ENCODE measurements around the gene ANTKMT.
"Not testable (repeated sequence)": the region's sequence is repeated elsewhere in the genome, so short reads cannot be mapped to it uniquely, and the experiment has no call there.

ANTKMT gene

DNA sequence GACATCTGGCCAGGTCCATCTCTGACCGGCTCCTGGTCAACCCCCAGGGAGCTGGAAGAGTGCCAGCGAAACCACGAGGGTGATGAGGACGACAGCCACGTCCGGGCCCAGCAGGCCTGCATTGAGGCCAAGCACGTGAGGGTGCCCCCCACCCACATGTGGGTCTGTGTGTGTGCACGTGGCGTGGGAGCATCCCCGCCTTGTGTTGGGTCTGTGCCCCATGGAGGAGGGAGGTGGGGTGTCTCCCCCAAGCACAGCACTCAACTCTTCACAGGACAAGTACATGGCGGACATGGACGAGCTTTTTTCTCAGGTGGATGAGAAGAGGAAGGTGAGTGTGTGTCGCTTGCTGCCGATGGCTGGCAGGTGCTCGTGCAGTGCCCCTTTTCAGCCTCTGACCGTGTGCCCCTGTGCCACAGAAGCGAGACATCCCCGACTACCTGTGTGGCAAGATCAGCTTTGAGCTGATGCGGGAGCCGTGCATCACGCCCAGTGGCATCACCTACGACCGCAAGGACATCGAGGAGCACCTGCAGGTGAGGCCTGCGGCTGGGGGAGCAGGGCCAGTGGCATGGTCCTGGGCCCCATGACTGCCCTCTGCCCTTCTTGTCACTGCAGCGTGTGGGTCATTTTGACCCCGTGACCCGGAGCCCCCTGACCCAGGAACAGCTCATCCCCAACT lies 39.1 kb upstream of the ANTKMT start:
- DNase-seq, result peak; percentile 26

DNA sequence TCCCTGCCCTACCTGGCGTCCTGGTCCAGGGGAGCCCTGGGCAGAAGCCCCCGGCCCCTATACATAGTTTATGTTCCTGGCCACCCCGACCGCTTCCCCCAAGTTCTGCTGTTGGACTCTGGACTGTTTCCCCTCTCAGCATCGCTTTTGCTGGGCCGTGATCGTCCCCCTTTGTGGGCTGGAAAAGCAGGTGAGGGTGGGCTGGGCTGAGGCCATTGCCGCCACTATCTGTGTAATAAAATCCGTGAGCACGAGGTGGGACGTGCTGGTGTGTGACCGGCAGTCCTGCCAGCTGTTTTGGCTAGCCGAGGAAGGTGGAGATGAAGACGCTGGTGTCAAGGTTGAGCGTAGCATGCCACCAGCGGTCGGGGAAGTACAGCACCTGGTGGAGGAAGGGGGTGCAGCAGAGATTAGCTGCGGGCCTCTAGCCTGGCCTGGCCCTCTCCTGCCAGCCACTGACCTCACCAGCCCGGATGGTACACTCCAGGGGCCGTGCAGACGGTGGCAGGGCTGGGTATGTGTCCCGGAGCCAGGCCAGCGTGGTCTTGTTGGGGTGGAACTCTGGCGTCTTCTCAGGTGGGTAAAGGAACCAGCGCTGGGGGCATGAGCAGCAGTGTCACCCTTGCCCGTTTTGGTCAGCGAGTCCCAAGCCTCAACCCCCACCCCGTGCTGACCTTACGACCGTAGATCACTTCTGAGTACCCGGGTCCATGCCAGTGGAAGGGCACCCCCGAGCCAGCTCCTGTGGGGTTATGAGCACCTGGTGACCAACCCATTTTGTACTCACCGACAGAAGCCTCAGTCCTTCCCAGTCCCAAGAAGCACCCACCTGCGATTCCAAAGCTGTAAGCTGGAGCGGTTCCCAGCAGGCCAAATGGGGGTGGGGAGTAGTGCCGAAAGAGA lies 38.2 kb upstream of the ANTKMT start:
- DNase-seq, result no peak

DNA sequence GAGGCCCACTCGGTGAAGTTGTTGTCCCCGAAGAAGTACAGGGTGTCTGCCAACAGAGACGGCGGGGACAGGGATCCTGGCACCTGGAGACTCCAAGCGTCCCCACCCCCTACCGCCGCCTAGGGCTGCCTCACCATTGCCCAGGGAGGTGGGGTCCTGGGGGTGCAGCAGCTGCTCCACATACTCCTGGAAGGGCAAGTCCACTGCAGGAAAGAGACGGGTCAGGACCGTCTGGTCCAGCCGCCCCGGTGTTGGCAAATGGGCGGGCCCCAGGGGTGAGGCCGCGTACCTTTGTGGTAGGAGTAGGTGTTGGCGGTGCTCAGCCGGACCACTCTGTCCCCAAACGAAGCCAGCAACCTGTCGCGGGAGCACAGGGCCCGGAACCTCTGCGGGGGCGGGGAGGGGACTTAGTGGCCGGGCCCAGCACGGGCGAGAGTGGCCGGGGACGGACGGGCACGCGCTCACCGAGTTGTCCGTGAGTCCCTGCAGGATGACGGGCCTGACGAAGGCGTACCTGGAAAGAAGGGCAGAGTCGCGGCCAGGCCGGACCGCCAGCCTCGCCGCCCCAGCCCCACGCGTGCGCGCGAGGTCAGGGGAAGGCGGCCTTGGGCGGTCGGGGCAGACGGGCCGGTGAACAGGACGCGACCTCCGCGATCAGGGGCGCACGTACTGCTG lies 37.4 kb upstream of the ANTKMT start:
- no peak for DNase-seq

DNA sequence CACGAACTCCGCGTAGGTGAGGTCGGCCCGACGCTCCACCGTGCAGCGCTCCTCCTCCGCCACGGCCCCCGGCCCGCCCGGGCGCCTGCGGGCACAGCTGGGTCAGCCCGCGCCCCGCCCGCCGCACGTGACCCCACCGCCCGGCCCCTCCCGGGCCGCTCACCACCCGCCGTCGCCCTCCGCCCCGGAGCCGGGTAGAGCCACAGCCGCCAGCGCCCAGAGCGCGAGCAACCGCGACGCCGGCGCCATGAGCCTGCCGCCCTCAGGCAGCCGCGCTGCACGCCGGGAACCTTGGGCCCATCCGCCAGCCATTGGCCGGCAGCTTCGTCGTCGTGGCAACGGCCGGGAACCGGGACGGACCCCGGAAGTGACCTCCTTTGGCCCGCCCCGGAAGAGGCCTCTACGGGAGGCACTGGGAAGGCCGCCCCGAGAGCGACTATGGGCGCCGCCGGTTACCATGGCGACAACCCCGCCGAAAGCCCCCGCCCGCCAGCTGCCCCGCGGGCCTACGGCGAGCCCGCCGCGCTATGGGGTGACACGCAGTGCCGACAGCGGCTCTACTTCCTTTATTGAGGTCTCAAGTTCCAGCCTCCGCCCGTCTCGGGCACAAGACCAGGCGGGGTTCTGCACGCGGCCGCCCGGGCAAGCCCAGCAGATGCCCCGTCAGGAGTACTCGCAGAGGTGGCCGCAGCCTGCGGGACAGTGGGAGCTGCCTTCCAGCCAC lies 36.7 kb upstream of the ANTKMT start, which contains the start of gene JMJD8:
Gene JMJD8 (minus strand): TSS at position 264 of the 724 bp plus-strand sequence. CDS start 15 bp downstream, at position 249.
- DNase-seq, result peak; percentile 96

DNA sequence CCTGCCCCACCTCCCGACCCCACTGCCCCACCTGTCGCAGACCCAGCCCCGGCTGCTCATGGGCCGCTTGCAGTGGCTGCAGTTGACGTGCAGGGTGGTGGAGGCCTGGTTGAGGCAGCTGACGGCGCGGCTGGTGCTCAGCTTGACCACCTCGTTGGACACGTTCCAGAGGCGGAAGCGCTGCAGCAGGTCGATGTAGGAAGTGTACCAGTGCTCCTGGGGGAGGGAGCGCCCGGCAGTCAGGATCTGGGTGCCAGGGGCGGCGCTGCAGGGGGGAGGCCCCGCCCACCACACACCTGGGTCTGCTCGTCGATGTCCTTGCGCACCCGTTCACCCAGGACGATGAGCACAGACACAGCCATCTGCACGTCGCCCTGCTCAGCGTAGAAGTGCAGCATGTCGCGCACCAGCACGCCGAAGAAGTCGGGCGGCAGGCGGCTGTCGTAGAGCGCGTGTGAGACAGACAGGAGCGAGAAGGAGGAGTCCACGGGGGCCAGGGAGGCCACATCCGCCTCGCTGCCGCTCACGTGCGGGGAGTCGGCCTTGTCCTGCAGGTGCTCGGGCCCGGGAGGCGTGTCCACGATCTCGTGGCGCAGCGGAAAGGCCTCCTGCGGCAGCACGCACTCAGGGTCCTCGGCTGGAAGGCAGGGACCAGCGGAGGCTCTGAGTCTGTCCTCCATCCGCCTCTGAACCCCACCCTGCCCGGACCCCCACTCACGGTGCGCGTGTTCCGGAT lies 35.8 kb upstream of the ANTKMT start:
- no peak for DNase-seq

DNA sequence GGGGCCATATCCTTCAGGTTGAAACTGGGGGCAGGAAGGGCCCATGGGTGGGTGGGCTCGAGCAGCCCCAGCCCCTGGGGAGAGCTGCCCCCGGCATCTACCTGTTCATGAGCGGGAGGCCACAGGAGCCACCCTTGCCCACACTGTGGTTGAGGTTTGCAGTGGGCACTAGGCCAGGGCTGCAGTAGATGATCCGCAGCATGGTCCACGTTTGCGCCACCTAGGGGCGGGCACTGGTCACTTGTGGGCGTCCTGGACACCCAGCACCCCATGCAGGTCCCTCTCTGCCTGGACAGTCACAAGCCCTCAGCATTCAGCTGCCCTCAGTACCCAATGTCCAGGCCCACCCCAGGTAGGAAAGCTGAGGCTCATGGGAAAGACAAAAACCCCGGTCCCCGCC lies 35.0 kb upstream of the ANTKMT start:
- DNase-seq, result peak; percentile 40

DNA sequence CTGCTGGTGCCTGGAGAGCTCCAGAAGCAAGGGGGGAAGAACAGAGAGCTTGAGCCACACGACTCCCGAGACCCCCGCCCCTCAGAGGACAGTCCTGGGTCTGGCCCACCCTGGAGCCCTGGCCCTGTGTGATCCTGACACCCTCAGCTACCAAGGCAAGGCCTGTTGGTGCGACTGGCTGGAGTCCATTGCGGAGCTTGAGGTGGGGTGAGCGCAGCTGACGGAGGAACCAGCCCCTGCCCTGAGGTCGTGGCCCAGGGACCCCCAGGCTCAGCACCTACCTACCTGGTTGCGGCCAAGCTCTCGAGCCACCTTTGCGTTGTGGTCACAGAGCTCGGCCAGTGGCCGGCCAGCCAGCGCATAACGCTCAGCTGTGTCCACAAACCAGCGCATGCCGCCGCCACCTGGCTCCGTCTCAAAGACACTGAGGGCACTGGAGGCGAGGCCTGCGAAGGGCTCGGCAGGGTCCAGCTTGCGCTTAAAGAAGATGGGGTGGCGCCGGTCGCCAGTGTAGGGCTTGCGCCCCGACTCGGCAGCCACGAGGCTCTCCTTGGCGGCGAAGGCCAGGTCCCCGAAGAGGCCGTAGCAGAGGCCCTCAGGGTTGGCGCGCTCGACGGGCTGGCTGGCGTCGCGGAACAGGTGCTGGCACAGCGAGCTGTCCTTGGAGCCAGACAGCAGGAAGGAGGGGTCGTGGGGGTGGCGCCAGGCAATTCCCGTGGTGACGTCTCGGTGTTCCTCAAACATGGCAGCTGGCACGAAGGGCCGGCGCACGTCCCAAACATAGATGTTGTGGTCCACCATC lies 34.3 kb upstream of the ANTKMT start:
- no peak for DNase-seq

DNA sequence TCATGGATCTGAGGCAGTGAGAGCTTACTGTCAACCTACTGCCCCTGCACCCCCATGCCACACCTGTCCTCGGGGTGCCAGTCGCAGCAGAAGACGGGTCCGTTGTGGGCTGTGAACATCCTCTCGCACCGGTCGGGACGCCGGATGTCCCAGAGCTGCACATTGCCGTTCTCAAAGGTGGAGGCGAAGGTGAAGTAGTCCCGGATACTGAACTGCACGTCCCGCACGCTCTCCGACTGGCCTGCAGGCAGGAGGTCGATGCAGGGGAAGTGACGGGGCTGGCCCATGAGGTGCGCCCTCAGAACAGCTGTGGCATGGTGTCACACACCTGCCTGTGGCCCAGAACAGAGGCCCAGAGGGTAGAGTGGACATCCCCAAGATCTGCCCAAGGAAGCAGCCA lies 33.4 kb upstream of the ANTKMT start:
- no peak for DNase-seq

DNA sequence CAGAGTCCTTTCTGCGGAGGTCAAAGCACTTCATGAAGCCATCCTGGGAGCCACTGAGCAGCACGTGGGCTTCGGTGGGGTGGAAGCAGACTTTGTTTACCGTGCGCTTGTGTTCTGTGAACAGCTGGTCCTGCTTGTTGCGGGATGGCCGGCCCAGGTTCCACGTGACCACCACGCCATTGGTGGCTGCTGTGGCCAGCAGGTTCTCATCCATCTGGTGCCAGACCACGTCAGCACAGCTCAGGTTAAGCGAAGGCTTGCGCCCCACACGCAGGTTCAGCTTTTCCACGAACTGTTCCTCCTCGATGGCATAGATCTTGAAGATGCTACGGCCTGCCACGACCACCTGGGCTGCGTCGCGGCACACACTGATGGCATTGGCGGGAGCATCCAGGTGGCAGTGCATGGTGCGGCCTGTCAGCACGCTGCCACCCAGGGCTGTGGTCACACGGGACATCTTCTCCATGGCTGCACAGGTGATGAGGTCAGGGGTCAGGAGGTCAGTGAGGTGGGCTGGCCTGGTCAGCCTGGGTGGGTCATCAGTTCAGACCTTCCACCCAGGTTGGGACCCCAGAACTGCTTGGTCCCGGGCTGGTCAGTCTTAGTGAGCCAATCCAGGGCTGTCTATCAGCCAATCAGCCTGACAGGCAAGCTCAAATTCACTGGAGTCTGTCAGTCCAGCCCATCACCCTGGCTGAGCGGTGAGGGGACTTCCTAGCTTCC lies 31.6 kb upstream of the ANTKMT start:
- DNase-seq, result no peak

DNA sequence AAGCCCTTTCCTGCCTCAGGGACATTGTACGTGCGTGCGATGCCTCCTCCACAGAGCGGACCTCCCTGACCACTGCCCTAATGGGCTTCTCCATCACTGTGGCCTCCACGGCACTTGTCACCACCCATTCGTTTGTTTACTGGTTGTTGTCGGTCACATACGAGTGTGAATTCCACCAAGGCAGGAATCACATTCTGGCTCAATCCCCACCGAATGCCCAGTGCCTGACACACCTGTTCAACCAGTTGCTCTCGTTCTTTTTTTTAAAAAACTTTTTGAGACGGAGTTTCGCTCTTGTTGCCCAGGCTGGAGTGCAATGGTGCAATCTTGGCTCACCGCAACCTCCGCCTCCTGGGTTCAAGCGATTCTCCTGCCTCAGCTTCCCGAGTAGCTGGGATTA lies 29.7 kb upstream of the ANTKMT start:
- not testable (repeated sequence) for DNase-seq

DNA sequence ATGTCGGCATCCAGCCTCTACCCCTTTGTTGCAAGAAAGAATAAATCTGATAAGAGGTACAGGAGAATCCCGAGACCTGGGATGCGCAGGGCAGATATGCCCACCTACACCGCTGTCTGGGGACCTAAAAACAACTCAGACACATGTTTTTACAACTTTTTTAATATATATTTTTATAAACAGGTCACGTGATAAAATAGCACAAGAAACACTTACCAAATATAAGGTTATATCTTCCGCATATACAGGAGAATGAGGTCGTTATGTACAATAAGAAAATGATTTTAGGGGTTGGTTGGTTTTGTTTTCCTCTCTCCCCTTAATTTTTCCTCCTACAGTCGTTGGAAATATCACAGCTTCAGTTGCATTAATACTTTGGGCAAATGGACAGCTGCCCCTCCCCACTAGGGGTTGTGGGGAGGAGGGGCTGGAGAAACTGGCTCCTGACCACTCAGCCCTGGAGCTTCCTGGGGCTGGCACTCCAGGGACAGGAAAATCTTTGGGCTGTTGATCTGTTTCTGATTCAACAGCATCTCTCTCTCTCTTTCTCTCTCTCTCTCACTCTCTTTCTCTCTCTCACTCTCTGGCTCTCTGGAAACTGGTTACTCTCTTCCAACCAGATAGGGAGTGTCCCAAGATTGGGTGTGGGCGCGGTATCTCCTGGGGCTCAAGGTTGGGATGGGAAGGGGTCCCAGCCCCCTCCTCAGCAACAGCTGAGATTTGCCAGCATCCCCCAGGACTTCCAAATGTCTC lies 28.4 kb upstream of the ANTKMT start:
- DNase-seq, result no peak

DNA sequence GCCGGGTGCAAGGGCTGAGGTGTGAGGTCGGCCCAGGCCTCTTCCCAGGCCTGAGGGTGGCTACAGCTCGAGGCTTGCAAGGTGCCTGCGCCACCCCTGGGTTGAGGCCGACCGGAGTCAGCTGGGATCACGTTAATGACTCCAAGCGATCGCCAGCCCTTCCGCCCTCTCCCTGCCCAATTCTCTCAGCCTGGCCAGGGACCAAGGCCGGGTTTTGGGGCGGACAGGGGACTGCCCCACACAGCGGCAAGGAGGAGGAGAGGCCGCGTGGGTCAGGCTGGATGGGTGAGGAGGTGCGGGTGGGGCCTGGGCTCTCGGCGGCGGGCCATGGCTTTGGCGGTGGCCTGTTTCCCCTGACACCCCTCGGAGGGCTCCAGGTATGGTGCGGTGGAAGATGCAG lies 27.6 kb upstream of the ANTKMT start:
- DNase-seq, result no peak

DNA sequence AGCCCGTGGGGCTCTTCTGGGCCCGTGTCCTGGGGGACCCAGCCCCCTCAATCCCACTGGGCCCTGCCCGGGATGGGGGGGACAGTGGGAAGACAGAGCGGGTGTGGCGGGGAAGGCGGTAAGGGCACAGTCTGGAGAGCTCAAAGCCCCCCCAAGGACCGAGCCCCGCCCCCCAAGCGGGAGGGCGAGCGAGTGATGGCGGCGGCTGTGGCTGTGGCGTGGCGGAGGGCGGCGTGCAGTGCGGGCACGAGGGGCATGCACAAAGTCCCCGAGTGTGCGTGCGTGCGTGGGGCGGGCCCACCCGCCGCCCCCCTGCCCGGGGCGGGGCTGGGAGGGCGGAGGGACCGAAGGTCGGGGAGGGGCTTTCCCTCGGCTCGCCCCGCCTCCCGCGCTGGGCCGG lies 27.2 kb upstream of the ANTKMT start:
- DNase-seq, result no peak

DNA sequence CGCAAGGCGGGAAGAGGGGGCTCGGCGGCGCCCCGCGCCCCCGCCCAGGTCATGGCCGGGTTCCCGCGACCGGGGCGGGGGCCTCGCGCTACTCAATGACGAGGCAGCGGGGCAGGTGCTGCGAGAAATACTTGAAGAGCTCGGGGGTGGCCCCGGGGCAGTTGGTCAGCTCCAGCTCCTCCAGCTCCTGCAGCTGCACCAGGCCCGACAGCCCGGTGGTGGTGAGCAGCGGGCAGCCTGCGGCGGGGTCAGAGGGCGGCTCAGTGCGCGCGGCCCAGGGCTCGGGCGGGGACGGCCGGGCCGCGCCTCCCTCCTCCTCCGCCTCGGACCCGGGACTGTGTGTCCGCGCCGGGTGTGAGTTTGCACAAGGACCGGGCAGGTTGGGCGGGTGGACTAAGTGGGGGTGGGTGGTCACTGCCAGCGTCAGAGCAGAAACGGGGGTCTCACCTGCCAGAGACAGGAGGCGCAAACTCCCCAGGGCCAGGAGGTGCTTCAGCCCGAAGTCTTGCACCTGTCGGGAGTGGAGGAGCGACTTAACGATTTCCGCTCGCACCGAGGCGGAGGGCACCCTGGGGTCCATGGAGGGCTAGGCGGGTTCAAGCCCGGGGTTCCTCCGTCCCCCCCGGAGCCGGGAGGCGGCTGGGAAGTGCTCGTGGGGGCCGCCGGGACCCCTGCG lies 26.6 kb upstream of the ANTKMT start:
- DNase-seq, result no peak

DNA sequence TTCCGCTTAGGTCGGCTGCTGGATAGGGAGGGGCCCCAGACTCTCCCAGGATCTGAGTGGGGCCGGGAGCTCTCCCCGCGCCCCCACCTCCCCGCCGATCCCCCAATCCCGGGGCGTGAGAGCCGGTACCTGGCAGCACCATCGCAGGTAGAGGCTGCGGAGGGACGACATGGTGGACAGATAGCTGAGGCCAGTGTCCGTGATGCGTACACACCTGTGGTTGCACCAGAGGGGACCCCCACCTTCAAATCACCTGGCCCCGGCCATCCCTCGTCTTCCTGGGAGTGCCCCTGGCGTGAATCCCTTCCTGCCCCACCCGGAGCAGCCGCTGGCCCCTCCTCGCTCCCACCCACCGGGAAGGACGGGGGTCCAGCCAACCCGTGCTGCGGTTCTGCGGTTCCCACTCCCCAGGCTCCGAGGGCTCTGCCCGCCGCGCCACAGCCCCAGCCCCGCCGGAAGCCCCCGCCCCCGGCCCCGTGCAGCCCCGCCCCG lies 26.0 kb upstream of the ANTKMT start:
- no peak for DNase-seq

DNA sequence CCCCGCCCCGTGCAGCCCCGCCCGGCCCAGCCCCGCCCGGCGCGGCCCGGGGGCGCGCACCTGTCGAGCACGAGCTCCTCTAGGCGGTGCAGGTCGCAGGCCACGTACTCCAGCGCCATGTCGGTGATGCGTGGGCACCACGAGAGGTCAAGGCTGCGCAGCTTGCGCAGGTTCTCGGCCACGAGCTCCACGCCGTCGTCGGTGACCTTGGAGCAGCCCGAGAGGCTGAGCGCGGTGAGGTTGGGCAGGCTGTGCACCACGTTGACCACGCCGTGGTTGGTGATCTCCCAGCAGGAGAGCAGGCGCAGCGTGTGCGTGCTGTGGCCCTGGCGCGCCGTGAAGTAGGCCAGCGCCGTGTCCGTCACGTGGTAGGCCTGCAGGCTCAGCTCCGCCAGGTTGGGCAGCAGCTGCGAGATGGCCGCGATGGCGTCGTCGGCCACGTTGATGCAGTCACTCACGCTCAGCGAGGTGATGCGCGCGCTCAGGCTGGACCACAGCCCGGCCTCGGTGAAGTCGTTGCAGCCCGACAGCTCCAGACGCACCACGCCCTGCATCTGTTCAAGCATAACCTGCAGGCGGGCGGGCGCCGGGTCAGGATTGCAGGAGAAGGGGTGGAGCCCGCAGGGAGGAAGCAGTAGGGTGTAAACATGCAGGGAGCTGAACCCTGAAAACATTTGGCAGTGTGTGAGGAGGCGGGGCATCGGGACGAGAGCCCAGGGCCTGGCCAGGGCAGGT lies 25.4 kb upstream of the ANTKMT start:
- no peak for DNase-seq

DNA sequence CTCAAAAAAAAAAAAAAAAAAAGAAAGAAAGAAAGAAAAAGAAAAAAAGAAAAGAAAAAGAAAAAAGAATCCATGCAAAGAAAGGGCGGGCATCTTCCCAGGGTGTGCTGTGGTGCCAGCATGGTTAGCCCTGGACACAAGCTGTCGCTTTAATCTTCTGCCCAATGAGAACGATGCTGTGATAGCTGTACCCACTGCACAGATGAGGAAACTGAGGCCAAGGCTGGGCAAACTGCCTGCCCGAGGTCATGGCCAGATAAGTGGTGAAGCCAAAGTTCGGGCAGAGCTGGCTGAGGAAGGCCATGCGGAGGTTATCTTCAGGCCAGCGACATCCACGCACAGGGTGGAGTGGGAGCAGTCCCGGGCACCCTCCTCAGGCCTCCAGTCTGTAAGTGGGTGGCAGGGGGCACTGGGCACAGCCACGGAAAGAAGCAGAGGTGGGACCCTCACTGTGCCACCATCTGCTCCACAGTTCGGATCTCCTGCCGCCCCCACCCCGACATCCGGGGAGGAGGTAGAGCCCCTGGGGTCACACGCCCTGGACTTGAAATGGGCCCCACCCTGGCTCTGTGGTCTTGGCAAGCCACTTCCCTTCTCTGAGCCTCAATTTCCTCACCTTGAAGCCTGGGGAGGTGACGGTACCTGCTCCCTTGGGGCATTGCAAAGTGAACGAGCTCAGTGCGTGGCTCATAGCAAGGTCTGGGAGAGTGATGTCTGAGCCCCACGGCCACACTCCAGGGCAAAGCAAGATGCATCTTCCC lies 21.9 kb upstream of the ANTKMT start:
- no peak for DNase-seq

Data from T1000 (cell line).